A549 (cell line): ENCODE measurements around the gene UCP3.

Source experiments
- CTCF ChIP-seq: fragments of >200 bp; sonication (Bioruptor Twin); formaldehyde crosslinking; IDR thresholded peaks from 3 replicates; pipeline ENCODE4 v1.5.1; 2016
- FOSB ChIP-seq: fragments of 250-450 bp; sonication (Bioruptor Pico); IDR thresholded peaks from 2 replicates; pipeline ENCODE4 v1.5.0; 2020; ENCODE audit warnings: mild to moderate bottlenecking, moderate library complexity
- HDAC2 ChIP-seq: fragments of 200-600 bp; sonication (generic); IDR thresholded peaks from 2 replicates; pipeline ENCODE4 v1.6.1; 2016
- POLR2AphosphoS2 ChIP-seq: conservative IDR thresholded peaks from 2 replicates; pipeline ENCODE4 v1.6.1; 2012; ENCODE audit warnings: low read length, improper control_type of control experiment, inconsistent platforms
- REST ChIP-seq: fragments of 200-600 bp; sonication (generic); IDR thresholded peaks from 2 replicates; pipeline ENCODE4 v1.6.1; 2016; ENCODE audit warnings: antibody characterized with exemption, mild to moderate bottlenecking, moderate library complexity
- RFX5 ChIP-seq: fragments of 450-650 bp; IDR thresholded peaks from 2 replicates; pipeline ENCODE4 v1.7.1; 2014; ENCODE audit warnings: antibody characterized with exemption, mild to moderate bottlenecking, moderate library complexity
- SMC3 ChIP-seq: fragments of >200 bp; sonication (Bioruptor Twin); formaldehyde crosslinking; IDR thresholded peaks from 3 replicates; pipeline ENCODE4 v1.6.1; 2018; ENCODE audit warnings: inconsistent platforms
- ZSCAN20 ChIP-seq: fragments of 250-450 bp; sonication (Bioruptor Pico); IDR thresholded peaks from 2 replicates; pipeline ENCODE4 v1.8.0; 2022; ENCODE audit warnings: mild to moderate bottlenecking, moderate library complexity

- no peak for TF ChIP-seq CTCF
- no peak for TF ChIP-seq HDAC2
- no peak for TF ChIP-seq SMC3
- no peak for TF ChIP-seq RFX5
- no peak for TF ChIP-seq FOSB (CRISPR knock-in tag)
- no peak for TF ChIP-seq POLR2AphosphoS2
- no peak for TF ChIP-seq REST
- TF ChIP-seq ZSCAN20 (CRISPR knock-in tag): no peak
Measured at GRCh38 chr11:74001822-74002286, 7.0 kb downstream of the UCP3 start.
